Psoas muscle (tissue), 8 donors: ENCODE results near the gene RNF112. TPM values are rescaled to one million over a fixed set of nuclear protein-coding genes. Genes with fewer than 3 reads are reported as not detected.
"Not testable (repeated sequence)": the region's sequence is repeated elsewhere in the genome, so short reads cannot be mapped to it uniquely, and the experiment has no call there.

Source experiments
- ATAC-seq, 4 donors: fragments of 200-7000 bp; cut with Tn5 transposase; one replicate each; pipeline ENCODE4 v1.9.1; 2020; ENCODE audit warnings: moderate library complexity in 3 of 4, mild to moderate bottlenecking in 2 of 4
- DNase-seq, 2 donors: peaks; one replicate each; pipeline ENCODE4 v3.0.0-alpha.2; 2020
- H3K27ac ChIP-seq: fragments of 200-600 bp; one replicate; pipeline ENCODE4 v1.8.0; 2022
- H3K27me3 ChIP-seq, 3 donors: fragments of 200-600 bp in 1 of 3; one replicate each; pipeline versions ENCODE4 v1.6.1 to v1.8.0; 2013 to 2022; ENCODE audit warnings: low read length in 2 of 3, mild to moderate bottlenecking in 2 of 3, moderate library complexity in 1 of 3; ENCODE audit not compliant: insufficient read depth in 3 of 3
- H3K36me3 ChIP-seq, 2 donors: fragments of 200-600 bp in 1 of 2; one replicate each; pipeline versions ENCODE4 v1.6.1 to v1.8.0; 2013 to 2022; ENCODE audit warnings: low read depth in 1 of 2, mild to moderate bottlenecking in 1 of 2, moderate library complexity in 1 of 2; ENCODE audit not compliant: insufficient read depth in 1 of 2
- H3K4me1 ChIP-seq: fragments of 200-600 bp; one replicate; pipeline ENCODE4 v1.8.0; 2022
- H3K4me3 ChIP-seq: fragments of 200-600 bp; one replicate; pipeline ENCODE4 v1.8.0; 2022; ENCODE audit warnings: mild to moderate bottlenecking
- H3K9me3 ChIP-seq: fragments of 200-600 bp; one replicate; pipeline ENCODE4 v1.8.0; 2022
- CTCF ChIP-seq: fragments of 200-600 bp; IDR thresholded peaks from one replicate; pipeline ENCODE4 v1.8.0; 2022; ENCODE audit warnings: antibody characterized with exemption
- WGBS, 3 donors: extraction: QIAGEN DNeasy Blood & Tissue Kit; methylation state at CpG; one replicate each; pipeline versions ENCODE4 v1.1.6 to v1.1.7; 2013; 5-methylcytosine and 5-hydroxymethylcytosine counted together
- intact Hi-C, 2 donors: fragments of 100-400 bp; cut with DNase I; formaldehyde crosslinking; loops; one replicate each; pipeline versions ENCODE4 v1.11.0 to v1.14.2; 2022
- polyA plus RNA-seq, 3 donors: library from polyadenylated mRNA; stranded (reverse); fragments of 200-250 nt; gene quantifications; one replicate each; pipeline ENCODE4 v1.2.3, GENCODE V29; 2013
- total RNA-seq, 4 donors: library from RNA; stranded (reverse); fragmentation: NEBNext Ultra II Directional in 2 of 4; extraction: Animal tissue kit (Norgen Biotek cat#: 25700) in 2 of 4; gene quantifications; one replicate each; pipeline versions ENCODE4 v1.2.1 to v1.2.4, GENCODE V29; 2021 to 2023
- donor health status: healthy with polysubstance abuse.
- donor health status: DM: no; HTN: no; CAD: no; lungs with moderate emphysema.
- donor health status: Bipolar disorder and iron deficiency.
- donor health status: healthy.
- donor health status: DM: yes; HTN: yes; CAD: no.
- donor health status: DM: no; HTN: no; CAD: no.
- donor health status: DM: no; HTN: no; CAD: no.
- donor health status: DM: yes; HTN: yes; CAD: no.

RNF112 gene
- total and polyA plus RNA-seq, 7 donors: 0.25 to 1.5 (median 1.1) TPM

- no peaks in the 10 kb centered on the region for H3K27me3 ChIP-seq
- H3K4me1 ChIP-seq: no peaks in the 10 kb centered on the region
- no peak for DNase-seq
- no peak for ATAC-seq
- no peaks in the 10 kb centered on the region for H3K36me3 ChIP-seq
- no peak overlapping the region for H3K4me3 ChIP-seq
- intact Hi-C loops: no loop called here
- 93 to 96% (median 94%) methylated on average over 5 of the region's 5 CpGs for WGBS, 3 donors
- TF ChIP-seq CTCF: no peak
- H3K9me3 ChIP-seq: no peaks in the 10 kb centered on the region
- H3K27ac ChIP-seq: no peak overlapping the region
Measured at GRCh38 chr17:19426631-19427030, 15.6 kb downstream of the RNF112 start.

- DNase-seq (no peak), ATAC-seq (no peak)
- no peaks in the 10 kb centered on the region for H3K9me3 ChIP-seq
- H3K27me3 ChIP-seq: no peaks in the 10 kb centered on the region
- 77% methylated on average over 3 of the region's 3 CpGs for WGBS, 3 donors
- intact Hi-C loops: no loop called here
- H3K4me1 ChIP-seq: no peaks in the 10 kb centered on the region
- no peak for TF ChIP-seq CTCF
- no peak overlapping the region for H3K4me3 ChIP-seq
- H3K27ac ChIP-seq: no peak overlapping the region
- no peaks in the 10 kb centered on the region for H3K36me3 ChIP-seq
Measured at GRCh38 chr17:19431691-19432090, 20.7 kb downstream of the RNF112 start.

GRCh38 chr17:19433255-19433654 lies 22.2 kb downstream of the RNF112 start:
- no peak for ATAC-seq
- DNase-seq: no peak
- no peak for TF ChIP-seq CTCF
- H3K27me3 ChIP-seq: no peaks in the 10 kb centered on the region
- no peaks in the 10 kb centered on the region for H3K36me3 ChIP-seq
- H3K4me1 ChIP-seq: no peaks in the 10 kb centered on the region
- H3K9me3 ChIP-seq: no peaks in the 10 kb centered on the region
- no peak overlapping the region for H3K27ac ChIP-seq
- intact Hi-C loops: no loop called here
- no peak overlapping the region for H3K4me3 ChIP-seq
- WGBS, 3 donors: 79 to 83% (median 82%) methylated on average over 5 of the region's 5 CpGs

GRCh38 chr17:19433727-19434340 lies 22.8 kb downstream of the RNF112 start:
- Histone ChIP-seq H3K9me3 (no peaks in the 10 kb centered on the region), H3K27ac (no peak overlapping the region), H3K27me3 (no peaks in the 10 kb centered on the region), H3K4me1 (no peaks in the 10 kb centered on the region), H3K36me3 (no peaks in the 10 kb centered on the region), H3K4me3 (no peak overlapping the region)
- 83 to 85% (median 85%) methylated on average over 2 of the region's 2 CpGs for WGBS, 3 donors
- DNase-seq (no peak), ATAC-seq (no peak)
- intact Hi-C loops: no loop called here
- TF ChIP-seq CTCF: no peak

- intact Hi-C loops: no loop called here
- Histone ChIP-seq H3K4me3 (no peak overlapping the region), H3K4me1 (no peaks in the 10 kb centered on the region), H3K36me3 (no peaks in the 10 kb centered on the region), H3K9me3 (no peaks in the 10 kb centered on the region), H3K27me3 (no peaks in the 10 kb centered on the region), H3K27ac (no peak overlapping the region)
- ATAC-seq: no peak
- DNase-seq: no peak
- no peak for TF ChIP-seq CTCF
- WGBS, 3 donors: 40 to 71% (median 54%) methylated on average over 1 of the region's 1 CpG
Measured at GRCh38 chr17:19440421-19440820, 29.4 kb downstream of the RNF112 start.

- H3K27me3 ChIP-seq, DNase-seq, H3K4me3 ChIP-seq, H3K27ac ChIP-seq, intact Hi-C loops, H3K4me1 ChIP-seq, H3K9me3 ChIP-seq, H3K36me3 ChIP-seq, ATAC-seq: not testable (repeated sequence)
- 93 to 97% (median 95%) methylated on average over 15 to 23 of the region's 25 CpGs for WGBS, 3 donors
Measured at GRCh38 chr17:19441288-19441687, 30.3 kb downstream of the RNF112 start.
